ENCODE measurements around the gene MARCHF6. TPM values are rescaled to one million over a fixed set of nuclear protein-coding genes. Genes with fewer than 3 reads are reported as not detected.
"Not testable (repeated sequence)": the region's sequence is repeated elsewhere in the genome, so short reads cannot be mapped to it uniquely, and the experiment has no call there.

MARCHF6 gene
- total and polyA plus RNA-seq, 2 experiments from 2014 or later = 70.9 to 91.1 TPM

GRCh38 chr5:10387690-10388089 is 34.2 kb downstream of the MARCHF6 start:
- Histone ChIP-seq H4K20me1 (ENCODE audit: insufficient read depth, poor library complexity, severe bottlenecking) (peaks cover 14% of the 10 kb centered on the region), H3K79me2 (peaks cover 56% of the 10 kb centered on the region), H3K9me3 (ENCODE audit: low read depth) (no peaks in the 10 kb centered on the region), H3K4me2 (no peak overlapping the region), H3K27ac (no peak overlapping the region), H3K4me3 (no peak overlapping the region), H2AFZ (no peak overlapping the region), H3K36me3 (replicated peaks; ENCODE audit: insufficient read depth, low read depth) (no peaks in the 10 kb centered on the region), H3K9me2 (replicated peaks; ENCODE audit: insufficient read depth) (no peaks in the 10 kb centered on the region), H3K27me3 (no peaks in the 10 kb centered on the region), H3K4me1 (ENCODE audit: insufficient read depth) (no peaks in the 10 kb centered on the region)
- WGBS (ENCODE audit: low lambda C conversion rate, missing lambda C conversion rate) = 70% methylated on average over 4 of the region's 4 CpGs
- TF ChIP-seq EZH2 (IDR thresholded peaks at IDR 0.05; ENCODE audit: borderline replicate concordance) (no peak), CTCF (IDR thresholded peaks at IDR 0.05; ENCODE audit: poor library complexity) (no peak), EZH2phosphoT487 (IDR thresholded peaks at IDR 0.05; ENCODE audit: low read depth, severe bottlenecking, unreplicated experiment) (no peak)
- no peak for DNase-seq (ENCODE audit: low spot score)

GRCh38 chr5:10391130-10391529 is 37.6 kb downstream of the MARCHF6 start:
- 100% methylated on average over 1 of the region's 1 CpG for WGBS (ENCODE audit: low lambda C conversion rate, missing lambda C conversion rate)
- Histone ChIP-seq H3K9me3 (ENCODE audit: low read depth) (no peaks in the 10 kb centered on the region), H3K36me3 (replicated peaks; ENCODE audit: insufficient read depth, low read depth) (no peaks in the 10 kb centered on the region), H3K27ac (no peak overlapping the region), H3K4me1 (ENCODE audit: insufficient read depth) (no peaks in the 10 kb centered on the region), H4K20me1 (ENCODE audit: insufficient read depth, poor library complexity, severe bottlenecking) (no peaks in the 10 kb centered on the region), H3K9me2 (replicated peaks; ENCODE audit: insufficient read depth) (no peaks in the 10 kb centered on the region), H3K4me2 (no peak overlapping the region), H3K79me2 (peaks cover 28% of the 10 kb centered on the region), H2AFZ (no peak overlapping the region), H3K27me3 (no peaks in the 10 kb centered on the region), H3K4me3 (no peak overlapping the region)
- TF ChIP-seq CTCF (IDR thresholded peaks at IDR 0.05; ENCODE audit: poor library complexity) (no peak), EZH2phosphoT487 (IDR thresholded peaks at IDR 0.05; ENCODE audit: low read depth, severe bottlenecking, unreplicated experiment) (no peak), EZH2 (IDR thresholded peaks at IDR 0.05; ENCODE audit: borderline replicate concordance) (no peak)
- no peak for DNase-seq (ENCODE audit: low spot score)

GRCh38 chr5:10392567-10393328 is 39.3 kb downstream of the MARCHF6 start:
- H3K79me2 ChIP-seq = peaks cover 19% of the 10 kb centered on the region
- H4K20me1 ChIP-seq (ENCODE audit: insufficient read depth, poor library complexity, severe bottlenecking); H3K27ac ChIP-seq; H3K4me3 ChIP-seq; H3K4me2 ChIP-seq; H2AFZ ChIP-seq; DNase-seq (ENCODE audit: low spot score); H3K27me3 ChIP-seq; H3K9me3 ChIP-seq (ENCODE audit: low read depth); H3K9me2 ChIP-seq (replicated peaks; ENCODE audit: insufficient read depth); H3K36me3 ChIP-seq (replicated peaks; ENCODE audit: insufficient read depth, low read depth); H3K4me1 ChIP-seq (ENCODE audit: insufficient read depth): not testable (repeated sequence)
- 95% methylated on average over 6 of the region's 6 CpGs for WGBS (ENCODE audit: low lambda C conversion rate, missing lambda C conversion rate)

- Histone ChIP-seq H3K4me2 (no peak overlapping the region), H4K20me1 (ENCODE audit: insufficient read depth, poor library complexity, severe bottlenecking) (no peaks in the 10 kb centered on the region), H3K4me3 (no peak overlapping the region), H3K27ac (no peak overlapping the region), H3K9me3 (ENCODE audit: low read depth) (no peaks in the 10 kb centered on the region), H3K27me3 (no peaks in the 10 kb centered on the region), H3K36me3 (replicated peaks; ENCODE audit: insufficient read depth, low read depth) (no peaks in the 10 kb centered on the region), H3K9me2 (replicated peaks; ENCODE audit: insufficient read depth) (no peaks in the 10 kb centered on the region), H3K4me1 (ENCODE audit: insufficient read depth) (no peaks in the 10 kb centered on the region), H3K79me2 (peaks cover 16% of the 10 kb centered on the region), H2AFZ (no peak overlapping the region)
- TF ChIP-seq EZH2 (IDR thresholded peaks at IDR 0.05; ENCODE audit: borderline replicate concordance) (no peak), EZH2phosphoT487 (IDR thresholded peaks at IDR 0.05; ENCODE audit: low read depth, severe bottlenecking, unreplicated experiment) (no peak), CTCF (IDR thresholded peaks at IDR 0.05; ENCODE audit: poor library complexity) (no peak)
- 91% methylated on average over 2 of the region's 2 CpGs for WGBS (ENCODE audit: low lambda C conversion rate, missing lambda C conversion rate)
- no peak for DNase-seq (ENCODE audit: low spot score)
Measured at GRCh38 chr5:10393491-10393890, 40.0 kb downstream of the MARCHF6 start.

Data from hepatocyte (in vitro differentiated cells).